H1 (cell line): ENCODE data around the gene MVK. TPM values are rescaled to one million over a fixed set of nuclear protein-coding genes. Genes with fewer than 3 reads are reported as not detected.

ENCODE experiments used
- CTCF ChIA-PET: fragments of 300-600 bp; sonication (Branson Sonifier 250); formaldehyde crosslinking; loops from one replicate; lab custom pipeline; 2021; ENCODE audit not compliant: partially characterized antibody; lab: Charles Lee
- POLR2A ChIA-PET: fragments of 300-600 bp; sonication (Branson Sonifier 250); formaldehyde crosslinking; loops from one replicate; lab custom pipeline; 2021; ENCODE audit warnings: inconsistent platforms; ENCODE audit not compliant: partially characterized antibody; lab: Charles Lee
- DNase-seq, 2 experiments: peaks; one replicate each; pipeline versions ENCODE4 v3.0.0 to v3.0.0-alpha.2; 2010 to 2022; ENCODE audit warnings: low spot score in 2 of 2, low read depth in 1 of 2, mixed read lengths in 1 of 2
- FAIRE-seq: peaks from 2 replicates; lab custom pipeline; 2011; peaks lifted over from hg19 to GRCh38; lab: Jason Lieb, UNC
- H2AFZ ChIP-seq: 2 replicates; pipeline ENCODE4 v1.8.1; 2012; ENCODE audit warnings: low read length, inconsistent platforms
- H2AK5ac ChIP-seq: 2 replicates; pipeline ENCODE4 v1.6.1; 2013; ENCODE audit warnings: low read depth, low read length
- H2BK120ac ChIP-seq: replicated peaks from 2 replicates; pipeline ENCODE3; 2013; ENCODE audit warnings: low read depth, low read length, inconsistent platforms
- H2BK12ac ChIP-seq: 2 replicates; pipeline ENCODE4 v1.6.1; 2013; ENCODE audit warnings: low read depth, low read length
- H2BK15ac ChIP-seq: 2 replicates; pipeline ENCODE4 v1.6.1; 2013; ENCODE audit warnings: low read length
- H2BK20ac ChIP-seq: 2 replicates; pipeline ENCODE4 v1.6.1; 2013; ENCODE audit warnings: low read length
- H2BK5ac ChIP-seq: 2 replicates; pipeline ENCODE4 v1.6.1; 2013; ENCODE audit warnings: low read depth, low read length
- H3K14ac ChIP-seq: 2 replicates; pipeline ENCODE4 v1.6.1; 2013; ENCODE audit warnings: inconsistent platforms; ENCODE audit not compliant: insufficient read length
- H3K18ac ChIP-seq: 2 replicates; pipeline ENCODE4 v1.6.1; 2013; ENCODE audit warnings: low read length; ENCODE audit errors: extremely low read depth
- H3K23ac ChIP-seq: 2 replicates; pipeline ENCODE4 v1.6.1; 2013; ENCODE audit warnings: inconsistent platforms; ENCODE audit not compliant: insufficient read length
- H3K23me2 ChIP-seq: 2 replicates; pipeline ENCODE4 v1.6.1; 2013; ENCODE audit warnings: low read depth, low read length
- H3K27ac ChIP-seq: 2 replicates; pipeline ENCODE4 v1.6.1; 2011; ENCODE audit warnings: low read depth, low read length, inconsistent platforms
- H3K27me3 ChIP-seq, 4 experiments: replicated peaks in 1 of 4; 1 replicate in 1 of 4; 2 replicates in 3 of 4; pipeline versions ENCODE4 v1.6.1 to v1.8.1; 2011 to 2013; ENCODE audit warnings: low read length in 3 of 4, mild to moderate bottlenecking in 3 of 4, inconsistent platforms in 2 of 4, mixed read lengths in 2 of 4, moderate library complexity in 1 of 4; ENCODE audit not compliant: control insufficient read depth in 3 of 4, insufficient read depth in 3 of 4; ENCODE audit errors: extremely low read depth in 1 of 4
- H3K36me3 ChIP-seq, 4 experiments: 2 replicates each; pipeline versions ENCODE4 v1.6.1 to v1.8.1; 2011 to 2013; ENCODE audit warnings: mild to moderate bottlenecking in 4 of 4, low read length in 3 of 4, moderate library complexity in 2 of 4, control low read depth in 1 of 4, inconsistent platforms in 1 of 4; ENCODE audit not compliant: insufficient read depth in 4 of 4, control insufficient read depth in 2 of 4
- H3K4ac ChIP-seq: replicated peaks from 2 replicates; pipeline ENCODE3; 2013; ENCODE audit warnings: low read length, low read depth, mixed read lengths, inconsistent platforms; ENCODE audit not compliant: insufficient read length
- H3K4me1 ChIP-seq, 4 experiments: replicated peaks in 1 of 4; 1 replicate in 1 of 4; 2 replicates in 3 of 4; pipeline versions ENCODE4 v1.6.1 to v1.8.1; 2011 to 2013; ENCODE audit warnings: low read length in 3 of 4, inconsistent platforms in 2 of 4, mixed read lengths in 1 of 4; ENCODE audit not compliant: insufficient read depth in 4 of 4, control insufficient read depth in 3 of 4
- H3K4me2 ChIP-seq, 2 experiments: 2 replicates each; pipeline versions ENCODE4 v1.6.1 to v1.8.1; 2011 to 2013; ENCODE audit warnings: low read depth in 2 of 2, low read length in 2 of 2, control low read depth in 1 of 2, inconsistent platforms in 1 of 2, mild to moderate bottlenecking in 1 of 2; ENCODE audit not compliant: insufficient read depth in 1 of 2
- H3K4me3 ChIP-seq, 4 experiments: fragments of 200-600, 300-600 bp in 1 of 4; sonication (generic), shearing (Covaris generic), sonication (Bioruptor Twin) in 1 of 4; 2 replicates each; pipeline versions ENCODE4 v1.5.1 to v1.8.1; 2011 to 2016; ENCODE audit warnings: low read length in 4 of 4, low read depth in 3 of 4, control low read depth in 2 of 4, inconsistent platforms in 2 of 4, mild to moderate bottlenecking in 2 of 4, mixed read lengths in 1 of 4, moderate library complexity in 1 of 4; ENCODE audit not compliant: insufficient read depth in 2 of 4; ENCODE audit errors: extremely low read depth in 1 of 4
- H3K56ac ChIP-seq: replicated peaks from 2 replicates; pipeline ENCODE3; 2013; ENCODE audit warnings: low read depth, mild to moderate bottlenecking, mixed read lengths, low read length, inconsistent platforms; ENCODE audit not compliant: insufficient read length
- H3K79me1 ChIP-seq: 2 replicates; pipeline ENCODE4 v1.6.1; 2013; ENCODE audit warnings: low read depth, low read length, control low read depth
- H3K79me2 ChIP-seq, 2 experiments: 2 replicates each; pipeline versions ENCODE4 v1.6.1 to v1.8.1; 2012 to 2013; ENCODE audit warnings: low read length in 2 of 2, mild to moderate bottlenecking in 2 of 2, inconsistent platforms in 1 of 2; ENCODE audit not compliant: insufficient read depth in 2 of 2, control insufficient read depth in 1 of 2
- H3K9ac ChIP-seq, 4 experiments: replicated peaks in 1 of 4; 1 replicate in 1 of 4; 2 replicates in 3 of 4; pipeline versions ENCODE4 v1.6.1 to v1.8.1; 2011 to 2013; ENCODE audit warnings: low read depth in 3 of 4, low read length in 3 of 4, control low read depth in 2 of 4, mild to moderate bottlenecking in 2 of 4, moderate library complexity in 2 of 4, inconsistent platforms in 1 of 4; ENCODE audit errors: extremely low read depth in 1 of 4
- H3K9me3 ChIP-seq, 2 experiments: 2 replicates each; pipeline versions ENCODE4 v1.6.1 to v1.8.1; 2012 to 2013; ENCODE audit warnings: mild to moderate bottlenecking in 2 of 2, moderate library complexity in 2 of 2, control low read depth in 1 of 2, inconsistent platforms in 1 of 2, low read depth in 1 of 2, low read length in 1 of 2, mixed read lengths in 1 of 2; ENCODE audit not compliant: insufficient read depth in 2 of 2
- H4K20me1 ChIP-seq, 2 experiments: replicated peaks in 1 of 2; 2 replicates each; pipeline versions ENCODE3 to v1.8.1; 2011 to 2013; ENCODE audit warnings: inconsistent platforms in 2 of 2, low read length in 2 of 2, mild to moderate bottlenecking in 1 of 2; ENCODE audit not compliant: insufficient read depth in 2 of 2, control insufficient read depth in 1 of 2
- H4K5ac ChIP-seq: 2 replicates; pipeline ENCODE4 v1.6.1; 2013; ENCODE audit warnings: low read length, low read depth, mixed read lengths, inconsistent platforms; ENCODE audit not compliant: insufficient read length
- H4K8ac ChIP-seq: 2 replicates; pipeline ENCODE4 v1.8.0; 2013; ENCODE audit warnings: mild to moderate bottlenecking, moderate library complexity, low read length, inconsistent platforms; ENCODE audit not compliant: insufficient read depth; ENCODE audit errors: extremely low read depth
- H4K91ac ChIP-seq: replicated peaks from 2 replicates; pipeline ENCODE3; 2013; ENCODE audit warnings: low read length, mixed read lengths, inconsistent platforms; ENCODE audit not compliant: insufficient read length
- HDAC6 ChIP-seq: IDR thresholded peaks from one replicate; pipeline ENCODE4 v1.7.1; 2012; ENCODE audit warnings: low read depth, mild to moderate bottlenecking, inconsistent platforms, low read length, moderate library complexity
- RBBP5 ChIP-seq: IDR thresholded peaks from 2 replicates; pipeline ENCODE4 v1.7.1; 2012; ENCODE audit warnings: low read depth, mild to moderate bottlenecking, inconsistent platforms, low read length, moderate library complexity, borderline replicate concordance
- SUZ12 ChIP-seq: fragments of 200-600 bp; sonication (generic); IDR thresholded peaks from 2 replicates; pipeline ENCODE4 v1.6.1; 2012; ENCODE audit warnings: mild to moderate bottlenecking, inconsistent platforms, low read length, moderate library complexity, mixed read lengths
- WGBS, 2 experiments: shearing (Covaris generic) in 1 of 2; methylation state at CpG; one replicate each; pipeline versions ENCODE4 v1.1.6 to v1.1.7; 2013 to 2015; ENCODE audit warnings: low lambda C conversion rate in 2 of 2, mixed read lengths in 2 of 2, inconsistent platforms in 1 of 2, low coverage in 1 of 2, missing lambda C conversion rate in 1 of 2; ENCODE audit not compliant: insufficient replicate concordance in 2 of 2, insufficient coverage in 1 of 2, insufficient read length in 1 of 2; ENCODE audit errors: extremely low coverage in 1 of 2, missing lambda C conversion rate in 1 of 2; 5-methylcytosine and 5-hydroxymethylcytosine counted together
- polyA plus RNA-seq, 7 experiments: library from polyadenylated mRNA; depleted of rRNA in 3 of 7; stranded (reverse) in 5 of 7; unstranded in 2 of 7; fragments of >200 nt in 5 of 7; fragments of 200-250 nt in 2 of 7; gene quantifications; 1 replicate in 5 of 7; 2 replicates in 1 of 7; 4 replicates in 1 of 7; pipeline versions ENCODE4 v1.2.1 to v1.2.3, GENCODE V29; 2011 to 2013; ENCODE audit warnings: missing spikeins in 2 of 7, mixed read lengths in 2 of 7
- total RNA-seq: library from RNA; stranded (reverse); fragmentation: NEBNext Ultra II Directional; extraction: Animal tissue kit (Norgen Biotek cat#: 25700); gene quantifications from 2 replicates; pipeline ENCODE4 v1.2.1, GENCODE V29; 2021

MVK gene
- total and polyA plus RNA-seq, 2 of the 8 experiments (the other 6 are each of a cell fraction or from before 2014, with no cell fraction given), result 15.7 to 20.9 TPM

DNA sequence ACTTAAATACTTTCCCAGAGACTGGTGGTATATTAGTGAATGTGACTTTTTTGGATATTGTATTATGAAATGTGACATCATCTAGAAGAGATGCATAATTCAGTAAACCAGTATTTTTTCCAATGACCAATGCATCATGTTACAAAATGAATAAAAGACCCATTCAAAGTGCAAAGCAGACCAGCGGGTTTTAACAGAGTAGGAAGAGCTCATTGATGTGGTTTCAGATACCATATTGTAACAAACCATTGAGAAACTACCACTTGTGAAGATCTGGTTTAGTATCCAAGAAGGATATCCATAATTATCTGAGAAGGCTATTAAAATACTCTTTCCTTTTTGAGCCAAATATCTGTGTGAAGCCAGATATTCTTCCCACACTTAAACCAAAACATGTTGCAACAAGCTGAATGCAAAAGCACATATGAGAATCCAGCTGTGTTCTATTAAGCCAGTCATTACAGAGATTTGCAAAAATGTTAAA, 47.7 kb downstream of the MVK start:
- 91% methylated on average over 1 of the region's 1 CpG; no CpG with 5 or more reads in 1 of the 2 experiments for WGBS, 2 experiments
- Histone ChIP-seq H4K5ac (no peak overlapping the region), H3K27ac (no peak overlapping the region), H2BK120ac (no peak overlapping the region), H3K4ac (no peak overlapping the region), H3K14ac (no peak overlapping the region), H3K9me3 (no peaks in the 10 kb centered on the region), H2AFZ (no peak overlapping the region), H4K20me1 (peaks cover 0 to 2% of the 10 kb centered on the region in 2 experiments), H2BK5ac (no peak overlapping the region), H3K4me2 (no peak overlapping the region), H3K23ac (no peak overlapping the region), H3K79me1 (no peaks in the 10 kb centered on the region), H3K79me2 (no peaks in the 10 kb centered on the region), H4K91ac (no peak overlapping the region)
- CTCF ChIA-PET, result interaction anchor here (0.6 to 2.4 kb wide), 10 partner anchors 9 to 289 kb away, joined by 3 to 9 read pairs (median 3); no protein-coding TSS in a partner anchor
- no peak for TF ChIP-seq HDAC6
- no peak for TF ChIP-seq SUZ12
- TF ChIP-seq RBBP5, result no peak
- TF ChIP-seq, all 59 proteins: peak for 0
- Histone ChIP-seq H3K27me3 (no peaks in the 10 kb centered on the region; a peak in 1 of 7 replicates), H3K23me2 (no peaks in the 10 kb centered on the region), H3K36me3 (no peaks in the 10 kb centered on the region), H2BK15ac (no peak overlapping the region), H3K18ac (no peak overlapping the region), H4K8ac (no peak overlapping the region), H2BK20ac (no peak overlapping the region), H3K9ac (no peak overlapping the region), H2BK12ac (no peak overlapping the region), H3K4me1 (peaks cover 0 to 4% (median under 1%) of the 10 kb centered on the region in 4 experiments; a peak in 1 of 7 replicates), H3K56ac (no peak overlapping the region), H3K4me3 (no peak overlapping the region), H2AK5ac (no peak overlapping the region)
- FAIRE-seq (no peak), DNase-seq (no peak)
- POLR2A ChIA-PET, result no interaction called here
